Ishikawa (cell line): ENCODE data around the gene SH3TC1.

Experiments
- CREB1 ChIP-seq: IDR thresholded peaks from 2 replicates; pipeline ENCODE4 v1.6.1; 2012; ENCODE audit warnings: low read depth
- EGR1 ChIP-seq: IDR thresholded peaks from 2 replicates; pipeline ENCODE4 v1.6.1; 2012
- EP300 ChIP-seq: IDR thresholded peaks from 2 replicates; pipeline ENCODE4 v1.6.1; 2012; ENCODE audit warnings: borderline replicate concordance
- TF ChIP-seq, protein P1 (sequence below): IDR thresholded peaks from 2 replicates; pipeline ENCODE4 v1.6.1; 2012; ENCODE audit warnings: low read depth, mild to moderate bottlenecking

GRCh38 chr4:8270912-8271815 is 72.1 kb downstream of the SH3TC1 start:
- no peak for TF ChIP-seq CREB1
- no peak for TF ChIP-seq EGR1
- no peak for TF ChIP-seq EP300
- TF ChIP-seq, protein P1, sequence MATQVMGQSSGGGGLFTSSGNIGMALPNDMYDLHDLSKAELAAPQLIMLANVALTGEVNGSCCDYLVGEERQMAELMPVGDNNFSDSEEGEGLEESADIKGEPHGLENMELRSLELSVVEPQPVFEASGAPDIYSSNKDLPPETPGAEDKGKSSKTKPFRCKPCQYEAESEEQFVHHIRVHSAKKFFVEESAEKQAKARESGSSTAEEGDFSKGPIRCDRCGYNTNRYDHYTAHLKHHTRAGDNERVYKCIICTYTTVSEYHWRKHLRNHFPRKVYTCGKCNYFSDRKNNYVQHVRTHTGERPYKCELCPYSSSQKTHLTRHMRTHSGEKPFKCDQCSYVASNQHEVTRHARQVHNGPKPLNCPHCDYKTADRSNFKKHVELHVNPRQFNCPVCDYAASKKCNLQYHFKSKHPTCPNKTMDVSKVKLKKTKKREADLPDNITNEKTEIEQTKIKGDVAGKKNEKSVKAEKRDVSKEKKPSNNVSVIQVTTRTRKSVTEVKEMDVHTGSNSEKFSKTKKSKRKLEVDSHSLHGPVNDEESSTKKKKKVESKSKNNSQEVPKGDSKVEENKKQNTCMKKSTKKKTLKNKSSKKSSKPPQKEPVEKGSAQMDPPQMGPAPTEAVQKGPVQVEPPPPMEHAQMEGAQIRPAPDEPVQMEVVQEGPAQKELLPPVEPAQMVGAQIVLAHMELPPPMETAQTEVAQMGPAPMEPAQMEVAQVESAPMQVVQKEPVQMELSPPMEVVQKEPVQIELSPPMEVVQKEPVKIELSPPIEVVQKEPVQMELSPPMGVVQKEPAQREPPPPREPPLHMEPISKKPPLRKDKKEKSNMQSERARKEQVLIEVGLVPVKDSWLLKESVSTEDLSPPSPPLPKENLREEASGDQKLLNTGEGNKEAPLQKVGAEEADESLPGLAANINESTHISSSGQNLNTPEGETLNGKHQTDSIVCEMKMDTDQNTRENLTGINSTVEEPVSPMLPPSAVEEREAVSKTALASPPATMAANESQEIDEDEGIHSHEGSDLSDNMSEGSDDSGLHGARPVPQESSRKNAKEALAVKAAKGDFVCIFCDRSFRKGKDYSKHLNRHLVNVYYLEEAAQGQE = no peak
